ENCODE measurements around the gene ABCC10. TPM values are rescaled to one million over a fixed set of nuclear protein-coding genes. Genes with fewer than 3 reads are reported as not detected.

ABCC10 gene
- total and polyA plus RNA-seq, 7 donors: 7.8 to 11.0 (median 9.8) TPM

- DNase-seq (no peak), ATAC-seq (no peak)
- H3K27ac ChIP-seq: no peak overlapping the region
- no peak overlapping the region for H3K4me3 ChIP-seq
- intact Hi-C loops (cut with DNase I): no loop called here
- no peaks in the 10 kb centered on the region for H3K9me3 ChIP-seq
- no peaks in the 10 kb centered on the region for H3K27me3 ChIP-seq (ENCODE audit: insufficient read depth in 3 of 3, low read length in 2 of 3)
- no peak for TF ChIP-seq CTCF (IDR thresholded peaks at IDR 0.05)
- WGBS, 3 donors: 71 to 78% (median 76%) methylated on average over 5 of the region's 5 CpGs
- H3K4me1 ChIP-seq: no peaks in the 10 kb centered on the region
- no peaks in the 10 kb centered on the region for H3K36me3 ChIP-seq (ENCODE audit: insufficient read depth in 1 of 2, low read depth in 1 of 2)
Observed at GRCh38 chr6:43393602-43394001, 33.7 kb upstream of the ABCC10 start.

- TF ChIP-seq CTCF (IDR thresholded peaks at IDR 0.05): no peak
Observed at GRCh38 chr6:43394982-43395381, 32.4 kb upstream of the ABCC10 start.

GRCh38 chr6:43395776-43396175 is 31.6 kb upstream of the ABCC10 start:
- Histone ChIP-seq H3K27ac (no peak overlapping the region), H3K9me3 (no peaks in the 10 kb centered on the region), H3K4me3 (no peak overlapping the region), H3K4me1 (no peaks in the 10 kb centered on the region), H3K27me3 (ENCODE audit: insufficient read depth in 3 of 3, low read length in 2 of 3) (no peaks in the 10 kb centered on the region), H3K36me3 (ENCODE audit: insufficient read depth in 1 of 2, low read depth in 1 of 2) (no peaks in the 10 kb centered on the region)
- no peak for DNase-seq
- no peak for TF ChIP-seq CTCF (IDR thresholded peaks at IDR 0.05)
- WGBS, 3 donors: 45 to 56% (median 45%) methylated on average over 4 of the region's 4 CpGs
- intact Hi-C loops (cut with DNase I): no loop called here
- ATAC-seq: no peak

More at GRCh38 chr6:43394982-43395381, 32.4 kb upstream of the ABCC10 start:
- Histone ChIP-seq H3K27ac (no peak overlapping the region), H3K4me1 (no peaks in the 10 kb centered on the region), H3K9me3 (no peaks in the 10 kb centered on the region), H3K4me3 (no peak overlapping the region), H3K27me3 (ENCODE audit: insufficient read depth in 3 of 3, low read length in 2 of 3) (no peaks in the 10 kb centered on the region), H3K36me3 (ENCODE audit: insufficient read depth in 1 of 2, low read depth in 1 of 2) (no peaks in the 10 kb centered on the region)
- 93 to 97% (median 93%) methylated on average over 4 of the region's 4 CpGs for WGBS, 3 donors
- ATAC-seq: no peak
- DNase-seq: no peak
- intact Hi-C loops (cut with DNase I): no loop called here

GRCh38 chr6:43396408-43397149 is 30.8 kb upstream of the ABCC10 start:
- no peak overlapping the region for H3K27ac ChIP-seq
- H3K4me3 ChIP-seq: no peak overlapping the region
- H3K36me3 ChIP-seq (ENCODE audit: insufficient read depth in 1 of 2, low read depth in 1 of 2): no peaks in the 10 kb centered on the region
- H3K27me3 ChIP-seq (ENCODE audit: insufficient read depth in 3 of 3, low read length in 2 of 3): no peaks in the 10 kb centered on the region
- 79 to 80% (median 80%) methylated on average over 6 of the region's 6 CpGs for WGBS, 3 donors
- no peak for TF ChIP-seq CTCF (IDR thresholded peaks at IDR 0.05)
- intact Hi-C loops (cut with DNase I): no loop called here
- no peaks in the 10 kb centered on the region for H3K9me3 ChIP-seq
- ATAC-seq: no peak
- DNase-seq: no peak
- H3K4me1 ChIP-seq: no peaks in the 10 kb centered on the region
